NCI-H1048 (cell line): ENCODE measurements around the gene GGCX.

Source experiments
- DNase-seq: peaks from one replicate; lab custom pipeline; 2025; lab: John Stamatoyannopoulos, UW

The GGCX gene

GRCh38 chr2:85516653-85517389, 44.5 kb downstream of the GGCX start:
- DNase-seq, result no peak

GRCh38 chr2:85514323-85514722, 47.0 kb downstream of the GGCX start:
- DNase-seq, result no peak

- DNase-seq, result no peak
Observed at GRCh38 chr2:85511008-85511811, 50.1 kb downstream of the GGCX start.

- DNase-seq, result no peak
Observed at GRCh38 chr2:85506768-85507181, 54.5 kb downstream of the GGCX start.

- DNase-seq, result no peak
Observed at GRCh38 chr2:85505551-85506238, 55.6 kb downstream of the GGCX start.

- no peak for DNase-seq
Observed at GRCh38 chr2:85504778-85505261, 56.5 kb downstream of the GGCX start.

- DNase-seq, result no peak
Observed at GRCh38 chr2:85503851-85504777, 57.2 kb downstream of the GGCX start.

- no peak for DNase-seq
Observed at GRCh38 chr2:85503168-85503850, 58.0 kb downstream of the GGCX start.

GRCh38 chr2:85502720-85503119, 58.6 kb downstream of the GGCX start:
- DNase-seq, result no peak

- no peak for DNase-seq
Observed at GRCh38 chr2:85501248-85501647, 60.0 kb downstream of the GGCX start.

- no peak for DNase-seq
Observed at GRCh38 chr2:85497944-85498630, 63.2 kb downstream of the GGCX start.

GRCh38 chr2:85496436-85496835, 64.9 kb downstream of the GGCX start:
- no peak for DNase-seq
